Activated naive CD4-positive, alpha-beta T cell treated with anti-CD3 and anti-CD28 coated beads for 36 hours (primary cell): ENCODE data around the gene PDE11A. TPM values are rescaled to one million over a fixed set of nuclear protein-coding genes. Genes with fewer than 3 reads are reported as not detected.
A peak's percentile ranks its signal among the peaks of the same experiment; 100 is the strongest.

Experiments used
- CTCF ChIA-PET: fragments of 350-600 bp; sonication (Branson Sonifier 250); formaldehyde crosslinking; loops from one replicate; lab custom pipeline; 2021; ENCODE audit warnings: antibody characterized with exemption; lab: Charles Lee
- DNase-seq: peaks from one replicate; pipeline ENCODE4 v3.0.0-alpha.2; 2020
- H3K27ac Mint-ChIP-seq: one replicate; pipeline ENCODE4 v1.8.0; 2021; ENCODE audit warnings: mild to moderate bottlenecking, mixed read lengths
- H3K27me3 Mint-ChIP-seq: one replicate; pipeline ENCODE4 v1.8.0; 2021; ENCODE audit warnings: low read depth, mixed read lengths
- H3K36me3 Mint-ChIP-seq: one replicate; pipeline ENCODE4 v1.8.0; 2021; ENCODE audit warnings: low read depth, mixed read lengths
- H3K4me1 Mint-ChIP-seq: one replicate; pipeline ENCODE4 v1.8.0; 2021; ENCODE audit warnings: low read depth, mixed read lengths
- H3K4me3 Mint-ChIP-seq: one replicate; pipeline ENCODE4 v1.8.0; 2021; ENCODE audit warnings: mild to moderate bottlenecking, moderate library complexity, mixed read lengths
- H3K9me3 Mint-ChIP-seq: one replicate; pipeline ENCODE4 v1.8.0; 2021; ENCODE audit warnings: mixed read lengths
- intact Hi-C: fragments of 100-400 bp; cut with micrococcal nuclease; formaldehyde crosslinking; loops from one replicate; pipeline ENCODE4 v1.15.1; 2023
- total RNA-seq, 2 experiments: library from RNA; stranded (reverse); gene quantifications; one replicate each; pipeline ENCODE4 v1.2.3, GENCODE V29; 2021

Gene PDE11A
- total RNA-seq, 2 experiments from 2014 or later: not detected

- Mint-ChIP-seq H3K36me3 (no peaks in the 10 kb centered on the region), H3K9me3 (no peaks in the 10 kb centered on the region), H3K4me3 (no peak overlapping the region), H3K4me1 (no peaks in the 10 kb centered on the region), H3K27ac (no peak overlapping the region), H3K27me3 (no peaks in the 10 kb centered on the region)
- DNase-seq: no peak
- CTCF ChIA-PET: no interaction called here
- intact Hi-C loops: no loop called here
These were observed 133.4 kb downstream of the PDE11A start for GRCh38 chr2:177939211-177939610.

- Mint-ChIP-seq H3K27me3 (peaks cover 8% of the 10 kb centered on the region), H3K4me3 (no peak overlapping the region), H3K4me1 (no peaks in the 10 kb centered on the region), H3K9me3 (peaks cover 2% of the 10 kb centered on the region), H3K27ac (no peak overlapping the region), H3K36me3 (no peaks in the 10 kb centered on the region)
- intact Hi-C loops: no loop called here
- CTCF ChIA-PET: no interaction called here
- DNase-seq: no peak
These were observed 141.7 kb downstream of the PDE11A start for GRCh38 chr2:177930916-177931315.

GRCh38 chr2:177929662-177930522, 142.7 kb downstream of the PDE11A start:
- no peaks in the 10 kb centered on the region for H3K36me3 Mint-ChIP-seq

GRCh38 chr2:177923323-177923722, 149.3 kb downstream of the PDE11A start:
- H3K27me3 Mint-ChIP-seq: peaks cover 11% of the 10 kb centered on the region
- CTCF ChIA-PET: no interaction called here
- DNase-seq: no peak

More at GRCh38 chr2:177929662-177930522, 142.7 kb downstream of the PDE11A start:
- Mint-ChIP-seq H3K4me1 (no peaks in the 10 kb centered on the region), H3K27me3 (peaks cover 11% of the 10 kb centered on the region), H3K9me3 (peaks cover 2% of the 10 kb centered on the region), H3K27ac (no peak overlapping the region), H3K4me3 (no peak overlapping the region)
- CTCF ChIA-PET: no interaction called here
- DNase-seq: no peak
- intact Hi-C loops: no loop called here

GRCh38 chr2:177921726-177922125, 150.9 kb downstream of the PDE11A start:
- peaks cover 7% of the 10 kb centered on the region for H3K27me3 Mint-ChIP-seq
- intact Hi-C loops: no loop called here
- H3K4me1 Mint-ChIP-seq: no peaks in the 10 kb centered on the region
- no peak overlapping the region for H3K27ac Mint-ChIP-seq
- no peak for DNase-seq
- CTCF ChIA-PET: no interaction called here
- H3K36me3 Mint-ChIP-seq: no peaks in the 10 kb centered on the region
- H3K9me3 Mint-ChIP-seq: no peaks in the 10 kb centered on the region
- H3K4me3 Mint-ChIP-seq: no peak overlapping the region

More at GRCh38 chr2:177923323-177923722, 149.3 kb downstream of the PDE11A start:
- no peaks in the 10 kb centered on the region for H3K4me1 Mint-ChIP-seq
- intact Hi-C loops: no loop called here
- no peaks in the 10 kb centered on the region for H3K9me3 Mint-ChIP-seq
- H3K27ac Mint-ChIP-seq: no peak overlapping the region
- H3K4me3 Mint-ChIP-seq: no peak overlapping the region
- H3K36me3 Mint-ChIP-seq: no peaks in the 10 kb centered on the region

GRCh38 chr2:177917169-177917568, 155.4 kb downstream of the PDE11A start:
- CTCF ChIA-PET: no interaction called here
- Mint-ChIP-seq H3K4me3 (no peak overlapping the region), H3K4me1 (no peaks in the 10 kb centered on the region), H3K36me3 (no peaks in the 10 kb centered on the region), H3K9me3 (no peaks in the 10 kb centered on the region), H3K27ac (no peak overlapping the region), H3K27me3 (peaks cover 2% of the 10 kb centered on the region)
- no peak for DNase-seq
- intact Hi-C loops: no loop called here

- Mint-ChIP-seq H3K36me3 (no peaks in the 10 kb centered on the region), H3K4me1 (no peaks in the 10 kb centered on the region), H3K4me3 (no peak overlapping the region), H3K9me3 (no peaks in the 10 kb centered on the region), H3K27me3 (peaks cover 2% of the 10 kb centered on the region), H3K27ac (no peak overlapping the region)
- no peak for DNase-seq
- intact Hi-C loops: no loop called here
- CTCF ChIA-PET: no interaction called here
These were observed 156.2 kb downstream of the PDE11A start for GRCh38 chr2:177916342-177916741.

- Mint-ChIP-seq H3K27me3 (peaks cover 2% of the 10 kb centered on the region), H3K9me3 (no peaks in the 10 kb centered on the region), H3K36me3 (no peaks in the 10 kb centered on the region), H3K27ac (no peak overlapping the region), H3K4me1 (no peaks in the 10 kb centered on the region), H3K4me3 (no peak overlapping the region)
- CTCF ChIA-PET: no interaction called here
- DNase-seq: no peak
- intact Hi-C loops: no loop called here
These were observed 158.3 kb downstream of the PDE11A start for GRCh38 chr2:177914247-177914646.

- Mint-ChIP-seq H3K4me3 (no peak overlapping the region), H3K4me1 (no peaks in the 10 kb centered on the region), H3K36me3 (no peaks in the 10 kb centered on the region), H3K27me3 (no peaks in the 10 kb centered on the region), H3K9me3 (no peaks in the 10 kb centered on the region), H3K27ac (no peak overlapping the region)
- CTCF ChIA-PET: no interaction called here
- no peak for DNase-seq
- intact Hi-C loops: loop anchor here (5.0 to 10.0 kb wide), 2 partner anchors 138 to 745 kb away; no protein-coding TSS in a partner anchor
These were observed 162.6 kb downstream of the PDE11A start for GRCh38 chr2:177909962-177910361.

GRCh38 chr2:177908824-177909223, 163.8 kb downstream of the PDE11A start:
- Mint-ChIP-seq H3K9me3 (no peaks in the 10 kb centered on the region), H3K36me3 (no peaks in the 10 kb centered on the region), H3K4me1 (no peaks in the 10 kb centered on the region), H3K27me3 (peaks cover 2% of the 10 kb centered on the region), H3K27ac (no peak overlapping the region), H3K4me3 (no peak overlapping the region)
- intact Hi-C loops: loop anchor here (5.0 to 10.0 kb wide), 2 partner anchors 137 to 744 kb away; no protein-coding TSS in a partner anchor
- no peak for DNase-seq
- CTCF ChIA-PET: no interaction called here

- CTCF ChIA-PET: interaction anchor here (0.9 kb wide), 1 partner anchor 60 kb away, joined by 3 read pairs; no protein-coding TSS in a partner anchor
- H3K27ac Mint-ChIP-seq: no peak overlapping the region
- H3K36me3 Mint-ChIP-seq: no peaks in the 10 kb centered on the region
- no peaks in the 10 kb centered on the region for H3K9me3 Mint-ChIP-seq
- no peaks in the 10 kb centered on the region for H3K4me1 Mint-ChIP-seq
- intact Hi-C loops: loop anchor here (5.0 to 10.0 kb wide), 2 partner anchors 136 to 743 kb away; no protein-coding TSS in a partner anchor
- no peak overlapping the region for H3K4me3 Mint-ChIP-seq
- DNase-seq: no peak
- H3K27me3 Mint-ChIP-seq: peaks cover 2% of the 10 kb centered on the region
These were observed 164.4 kb downstream of the PDE11A start for GRCh38 chr2:177908182-177908581.

- Mint-ChIP-seq H3K27me3 (peaks cover 2% of the 10 kb centered on the region), H3K4me3 (no peak overlapping the region), H3K27ac (no peak overlapping the region), H3K4me1 (no peaks in the 10 kb centered on the region), H3K36me3 (no peaks in the 10 kb centered on the region), H3K9me3 (no peaks in the 10 kb centered on the region)
- DNase-seq: peak; percentile 80
- intact Hi-C loops: loop anchor here (5.0 to 10.0 kb wide), 2 partner anchors 134 to 741 kb away; no protein-coding TSS in a partner anchor
- CTCF ChIA-PET: interaction anchor here (1.0 kb wide), 1 partner anchor 10 kb away, joined by 4 read pairs; no protein-coding TSS in a partner anchor
These were observed 166.4 kb downstream of the PDE11A start for GRCh38 chr2:177906041-177906718.
